H1 (cell line): ENCODE data around the gene RNF220.

ENCODE experiments used
- ATF3 ChIP-seq: IDR thresholded peaks from 2 replicates; pipeline ENCODE4 v1.6.1; 2011; ENCODE audit warnings: low read depth, mild to moderate bottlenecking, low read length; ENCODE audit not compliant: insufficient read depth
- CEBPB ChIP-seq: IDR thresholded peaks from 2 replicates; pipeline ENCODE4 v1.6.1; 2012; ENCODE audit warnings: low read depth, low read length
- CHD1 ChIP-seq: IDR thresholded peaks from 2 replicates; pipeline ENCODE4 v1.6.1; 2012; ENCODE audit warnings: low read depth, low read length, improper control_type of control experiment
- JUN ChIP-seq: IDR thresholded peaks from 2 replicates; pipeline ENCODE4 v1.6.1; 2011; ENCODE audit warnings: low read depth, mild to moderate bottlenecking, improper control_type of control experiment, low read length
- JUND ChIP-seq: IDR thresholded peaks from 2 replicates; pipeline ENCODE4 v1.6.1; 2011; ENCODE audit warnings: mild to moderate bottlenecking, improper control_type of control experiment, low read length
- NRF1 ChIP-seq: IDR thresholded peaks from 2 replicates; pipeline ENCODE4 v1.6.1; 2011; ENCODE audit warnings: mild to moderate bottlenecking, low read depth, low read length, improper control_type of control experiment
- POLR2A ChIP-seq, 2 experiments: IDR thresholded peaks; 1 replicate in 1 of 2; 2 replicates in 1 of 2; pipeline ENCODE4 v1.6.1; 2011; ENCODE audit warnings: low read depth in 2 of 2, low read length in 2 of 2, mild to moderate bottlenecking in 2 of 2; ENCODE audit errors: control extremely low read depth in 1 of 2
- RXRA ChIP-seq: IDR thresholded peaks from 2 replicates; pipeline ENCODE4 v1.6.1; 2011; ENCODE audit warnings: low read depth, mild to moderate bottlenecking, low read length, moderate library complexity; ENCODE audit not compliant: insufficient read depth
- SAP30 ChIP-seq: fragments of 300-600 bp; sonication (generic); IDR thresholded peaks from 2 replicates; pipeline ENCODE4 v1.7.1; 2012; ENCODE audit warnings: low read length, moderate library complexity, mild to moderate bottlenecking, inconsistent platforms; ENCODE audit not compliant: insufficient read depth, insufficient replicate concordance
- TAF1 ChIP-seq: IDR thresholded peaks from 2 replicates; pipeline ENCODE4 v1.6.1; 2011; ENCODE audit warnings: mild to moderate bottlenecking, low read depth, low read length
- TEAD4 ChIP-seq: IDR thresholded peaks from 2 replicates; pipeline ENCODE4 v1.6.1; 2012; ENCODE audit warnings: low read depth, low read length, inconsistent platforms, mixed read lengths
- ZNF274 ChIP-seq: IDR thresholded peaks from 2 replicates; pipeline ENCODE4 v1.7.0; 2012; ENCODE audit warnings: low read length, borderline replicate concordance; ENCODE audit errors: extremely low read depth
- TF ChIP-seq, protein P1 (sequence below): IDR thresholded peaks from 2 replicates; pipeline ENCODE4 v1.6.1; 2011; ENCODE audit warnings: low read length, improper control_type of control experiment
- TF ChIP-seq, protein P2 (sequence below), 3 experiments: IDR thresholded peaks; 1 replicate in 2 of 3; 2 replicates in 1 of 3; pipeline versions ENCODE4 v1.5.1 to v1.6.1; 2011; ENCODE audit warnings: low read length in 3 of 3, mild to moderate bottlenecking in 3 of 3, inconsistent platforms in 2 of 3, low read depth in 1 of 3, moderate library complexity in 1 of 3; ENCODE audit not compliant: insufficient read depth in 1 of 3; ENCODE audit errors: control extremely low read depth in 1 of 3

- TF ChIP-seq, protein P1, sequence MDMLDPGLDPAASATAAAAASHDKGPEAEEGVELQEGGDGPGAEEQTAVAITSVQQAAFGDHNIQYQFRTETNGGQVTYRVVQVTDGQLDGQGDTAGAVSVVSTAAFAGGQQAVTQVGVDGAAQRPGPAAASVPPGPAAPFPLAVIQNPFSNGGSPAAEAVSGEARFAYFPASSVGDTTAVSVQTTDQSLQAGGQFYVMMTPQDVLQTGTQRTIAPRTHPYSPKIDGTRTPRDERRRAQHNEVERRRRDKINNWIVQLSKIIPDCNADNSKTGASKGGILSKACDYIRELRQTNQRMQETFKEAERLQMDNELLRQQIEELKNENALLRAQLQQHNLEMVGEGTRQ, result no peak
- TF ChIP-seq POLR2A (IDR thresholded peaks at IDR 0.05; ENCODE audit: control extremely low read depth in 1 of 2, low read depth in 2 of 2, low read length in 2 of 2) (no peak), ATF3 (no peak), ZNF274 (no peak), RXRA (no peak), JUN (no peak), TEAD4 (no peak), CHD1 (no peak), SAP30 (no peak), CEBPB (no peak), TAF1 (no peak), JUND (no peak), NRF1 (no peak)
- TF ChIP-seq, protein P2, sequence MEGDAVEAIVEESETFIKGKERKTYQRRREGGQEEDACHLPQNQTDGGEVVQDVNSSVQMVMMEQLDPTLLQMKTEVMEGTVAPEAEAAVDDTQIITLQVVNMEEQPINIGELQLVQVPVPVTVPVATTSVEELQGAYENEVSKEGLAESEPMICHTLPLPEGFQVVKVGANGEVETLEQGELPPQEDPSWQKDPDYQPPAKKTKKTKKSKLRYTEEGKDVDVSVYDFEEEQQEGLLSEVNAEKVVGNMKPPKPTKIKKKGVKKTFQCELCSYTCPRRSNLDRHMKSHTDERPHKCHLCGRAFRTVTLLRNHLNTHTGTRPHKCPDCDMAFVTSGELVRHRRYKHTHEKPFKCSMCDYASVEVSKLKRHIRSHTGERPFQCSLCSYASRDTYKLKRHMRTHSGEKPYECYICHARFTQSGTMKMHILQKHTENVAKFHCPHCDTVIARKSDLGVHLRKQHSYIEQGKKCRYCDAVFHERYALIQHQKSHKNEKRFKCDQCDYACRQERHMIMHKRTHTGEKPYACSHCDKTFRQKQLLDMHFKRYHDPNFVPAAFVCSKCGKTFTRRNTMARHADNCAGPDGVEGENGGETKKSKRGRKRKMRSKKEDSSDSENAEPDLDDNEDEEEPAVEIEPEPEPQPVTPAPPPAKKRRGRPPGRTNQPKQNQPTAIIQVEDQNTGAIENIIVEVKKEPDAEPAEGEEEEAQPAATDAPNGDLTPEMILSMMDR (IDR thresholded peaks at IDR 0.05; ENCODE audit: control extremely low read depth in 1 of 3, insufficient read depth in 1 of 3, low read depth in 1 of 3, low read length in 3 of 3), result no peak
Observed at GRCh38 chr1:44405798-44406736, 1.0 kb downstream of the RNF220 start.
